Measurements from ENCODE around the gene PROSER2.

The PROSER2 gene

GRCh38 chr10:11805792-11806191 is 17.4 kb upstream of the PROSER2 start:
- H3K27ac ChIP-seq = no peak overlapping the region
- H3K4me3 ChIP-seq (ENCODE audit: low read depth in 1 of 2, low read length in 1 of 2) = no peak overlapping the region
- no peaks in the 10 kb centered on the region for H3K27me3 ChIP-seq
- H3K4me1 ChIP-seq (ENCODE audit: control insufficient read depth in 1 of 2, insufficient read depth in 1 of 2, low read depth in 1 of 2, low read length in 1 of 2) = no peaks in the 10 kb centered on the region
- H3K36me3 ChIP-seq = no peaks in the 10 kb centered on the region
- no peak for TF ChIP-seq CTCF (IDR thresholded peaks at IDR 0.05)
- no peaks in the 10 kb centered on the region for H3K9me3 ChIP-seq

GRCh38 chr10:11806706-11807105 is 16.4 kb upstream of the PROSER2 start:
- H3K9me3 ChIP-seq = no peaks in the 10 kb centered on the region
- no peak for TF ChIP-seq CTCF (IDR thresholded peaks at IDR 0.05)

GRCh38 chr10:11808808-11809207 is 14.3 kb upstream of the PROSER2 start:
- TF ChIP-seq CTCF (IDR thresholded peaks at IDR 0.05) = no peak
- Histone ChIP-seq H3K4me3 (ENCODE audit: low read depth in 1 of 2, low read length in 1 of 2) (no peak overlapping the region), H3K4me1 (ENCODE audit: control insufficient read depth in 1 of 2, insufficient read depth in 1 of 2, low read depth in 1 of 2, low read length in 1 of 2) (no peaks in the 10 kb centered on the region), H3K36me3 (no peaks in the 10 kb centered on the region), H3K27ac (no peak overlapping the region), H3K27me3 (no peaks in the 10 kb centered on the region), H3K9me3 (no peaks in the 10 kb centered on the region)

More at GRCh38 chr10:11806706-11807105, 16.4 kb upstream of the PROSER2 start:
- no peak overlapping the region for H3K4me3 ChIP-seq (ENCODE audit: low read depth in 1 of 2, low read length in 1 of 2)
- H3K27me3 ChIP-seq = no peaks in the 10 kb centered on the region
- no peaks in the 10 kb centered on the region for H3K4me1 ChIP-seq (ENCODE audit: control insufficient read depth in 1 of 2, insufficient read depth in 1 of 2, low read depth in 1 of 2, low read length in 1 of 2)
- H3K36me3 ChIP-seq = no peaks in the 10 kb centered on the region
- no peak overlapping the region for H3K27ac ChIP-seq

- H3K4me3 ChIP-seq (ENCODE audit: low read depth in 1 of 2, low read length in 1 of 2) = no peak overlapping the region
- H3K4me1 ChIP-seq (ENCODE audit: control insufficient read depth in 1 of 2, insufficient read depth in 1 of 2, low read depth in 1 of 2, low read length in 1 of 2) = peaks cover 0 to 8% of the 10 kb centered on the region in 2 experiments
- TF ChIP-seq CTCF (IDR thresholded peaks at IDR 0.05) = no peak
- H3K27me3 ChIP-seq = no peaks in the 10 kb centered on the region
- no peaks in the 10 kb centered on the region for H3K36me3 ChIP-seq
- H3K9me3 ChIP-seq = no peaks in the 10 kb centered on the region
- no peak overlapping the region for H3K27ac ChIP-seq
These were observed 12.8 kb upstream of the PROSER2 start for GRCh38 chr10:11810313-11810766.

GRCh38 chr10:11810973-11811372 is 12.2 kb upstream of the PROSER2 start:
- H3K4me3 ChIP-seq (ENCODE audit: low read depth in 1 of 2, low read length in 1 of 2) = no peak overlapping the region
- no peak for TF ChIP-seq CTCF (IDR thresholded peaks at IDR 0.05)
- peaks cover 0 to 8% of the 10 kb centered on the region in 2 experiments for H3K4me1 ChIP-seq (ENCODE audit: control insufficient read depth in 1 of 2, insufficient read depth in 1 of 2, low read depth in 1 of 2, low read length in 1 of 2)
- no peaks in the 10 kb centered on the region for H3K27me3 ChIP-seq
- no peaks in the 10 kb centered on the region for H3K36me3 ChIP-seq
- no peaks in the 10 kb centered on the region for H3K9me3 ChIP-seq
- H3K27ac ChIP-seq = no peak overlapping the region

- Histone ChIP-seq H3K4me1 (ENCODE audit: control insufficient read depth in 1 of 2, insufficient read depth in 1 of 2, low read depth in 1 of 2, low read length in 1 of 2) (peaks cover 0 to 8% of the 10 kb centered on the region in 2 experiments), H3K4me3 (ENCODE audit: low read depth in 1 of 2, low read length in 1 of 2) (no peak overlapping the region), H3K9me3 (no peaks in the 10 kb centered on the region), H3K27ac (no peak overlapping the region), H3K36me3 (no peaks in the 10 kb centered on the region), H3K27me3 (no peaks in the 10 kb centered on the region)
- TF ChIP-seq CTCF (IDR thresholded peaks at IDR 0.05) = no peak
These were observed 10.0 kb upstream of the PROSER2 start for GRCh38 chr10:11813177-11813576.
